NCI-H69 (cell line): ENCODE results near the gene F2.
"Not testable (repeated sequence)": the region's sequence is repeated elsewhere in the genome, so short reads cannot be mapped to it uniquely, and the experiment has no call there.

Experiments
- DNase-seq: peaks from one replicate; lab custom pipeline; 2025; lab: John Stamatoyannopoulos, UW

The F2 gene

GRCh38 chr11:46719048-46719542, at the start of gene F2:
Gene F2 (plus strand): TSS chr11:46719213. CDS start chr11:46719236, 23 bp downstream.
- DNase-seq, result no peak

- DNase-seq, result peak; percentile 55
These were observed 49.3 kb upstream of the F2 start for GRCh38 chr11:46669711-46670139.

GRCh38 chr11:46670521-46670920, 48.5 kb upstream of the F2 start:
- DNase-seq, result not testable (repeated sequence)

GRCh38 chr11:46671958-46672315, 47.1 kb upstream of the F2 start:
- no peak for DNase-seq

- no peak for DNase-seq
These were observed 46.6 kb upstream of the F2 start for GRCh38 chr11:46672381-46672839.

- peak; percentile 50 for DNase-seq
These were observed 45.1 kb upstream of the F2 start for GRCh38 chr11:46673713-46674462.

GRCh38 chr11:46674463-46675287, 44.3 kb upstream of the F2 start:
- peak; percentile 84 for DNase-seq

GRCh38 chr11:46675288-46675851, 43.6 kb upstream of the F2 start:
- DNase-seq, result peak; percentile 98

- no peak for DNase-seq
These were observed 43.1 kb upstream of the F2 start for GRCh38 chr11:46675949-46676348.

- DNase-seq, result peak; percentile 54
These were observed 42.4 kb upstream of the F2 start for GRCh38 chr11:46676436-46677158.

- peak; percentile 54 for DNase-seq
These were observed 41.8 kb upstream of the F2 start for GRCh38 chr11:46677169-46677568.

GRCh38 chr11:46677991-46678740, 40.8 kb upstream of the F2 start:
- peak; percentile 22 for DNase-seq

- DNase-seq, result no peak
These were observed 40.3 kb upstream of the F2 start for GRCh38 chr11:46678741-46679130.

- DNase-seq, result no peak
These were observed 39.5 kb upstream of the F2 start for GRCh38 chr11:46679241-46680163.

GRCh38 chr11:46680164-46680760, 38.8 kb upstream of the F2 start:
- DNase-seq, result no peak

GRCh38 chr11:46680815-46681214, 38.2 kb upstream of the F2 start:
- no peak for DNase-seq

GRCh38 chr11:46681814-46682213, 37.2 kb upstream of the F2 start:
- DNase-seq, result no peak

GRCh38 chr11:46682773-46683752, 36.0 kb upstream of the F2 start:
- DNase-seq, result no peak
